Epithelial cell of proximal tubule (primary cell): Measurements from ENCODE around the gene TPSAB1. TPM values are rescaled to one million over a fixed set of nuclear protein-coding genes. Genes with fewer than 3 reads are reported as not detected.
"Not testable (repeated sequence)": the region's sequence is repeated elsewhere in the genome, so short reads cannot be mapped to it uniquely, and the experiment has no call there.

Experiments
- DNase-seq: peaks from one replicate; pipeline ENCODE4 v3.0.0-alpha.2; 2011; ENCODE audit warnings: low read depth
- H3K4me3 ChIP-seq: 2 replicates; pipeline ENCODE4 v1.5.1; 2011; ENCODE audit warnings: low read depth, mild to moderate bottlenecking, low read length
- total RNA-seq: library from RNA; depleted of rRNA; stranded (reverse); fragments of >200 nt; gene quantifications from 2 replicates; pipeline ENCODE4 v1.2.3, GENCODE V29; 2015
- TF ChIP-seq, protein P1 (sequence below): conservative IDR thresholded peaks from 2 replicates; pipeline ENCODE4 v1.5.1; 2012; ENCODE audit warnings: low read depth, mild to moderate bottlenecking, low read length

TPSAB1 gene
- not detected in 2 replicates for total RNA-seq

GRCh38 chr16:1240436-1240835, at the start of gene TPSAB1:
Gene TPSAB1 (plus strand): TSS chr16:1240705. CDS start chr16:1240939, 234 bp downstream.
- not testable (repeated sequence) for H3K4me3 ChIP-seq, DNase-seq

- DNase-seq, H3K4me3 ChIP-seq: not testable (repeated sequence)
These were observed 49.7 kb upstream of the TPSAB1 start for GRCh38 chr16:1190789-1191188.

DNA sequence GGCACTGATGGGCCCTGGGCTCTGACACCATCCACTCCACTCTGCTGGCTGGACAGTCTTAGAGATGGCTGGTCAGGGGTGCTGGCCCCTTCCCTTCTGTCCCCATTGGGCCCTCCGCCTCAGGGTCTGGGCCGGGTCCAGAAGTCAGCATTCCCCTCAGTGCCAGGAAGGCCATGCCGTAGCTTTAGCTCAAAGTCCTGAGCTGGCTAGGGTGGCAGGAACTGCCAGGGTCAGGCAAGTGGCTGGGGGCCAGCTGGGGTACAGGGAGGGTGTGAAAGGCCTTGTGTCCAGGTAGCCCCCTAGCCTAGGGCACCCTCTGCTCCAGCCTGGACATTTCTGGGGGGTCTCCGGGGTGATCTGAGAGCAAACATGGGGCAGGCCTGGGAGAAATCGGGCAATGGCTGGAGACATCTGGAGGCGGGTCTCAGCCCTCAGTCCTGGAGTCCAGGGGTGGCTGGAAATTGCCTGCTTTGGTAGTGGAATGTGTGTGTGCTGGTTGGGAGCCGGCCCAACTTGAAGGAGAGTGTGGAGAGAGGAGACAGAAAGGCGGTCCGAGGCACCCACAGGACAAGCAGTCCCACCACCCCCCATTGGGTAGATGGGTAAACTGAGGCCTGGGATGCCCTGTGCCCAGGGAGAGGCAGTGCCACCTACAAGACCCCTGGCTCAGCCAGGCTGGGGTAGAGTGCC, 48.0 kb upstream of the TPSAB1 start:
- no peak overlapping the region for H3K4me3 ChIP-seq
- no peak for DNase-seq
- TF ChIP-seq, protein P1, sequence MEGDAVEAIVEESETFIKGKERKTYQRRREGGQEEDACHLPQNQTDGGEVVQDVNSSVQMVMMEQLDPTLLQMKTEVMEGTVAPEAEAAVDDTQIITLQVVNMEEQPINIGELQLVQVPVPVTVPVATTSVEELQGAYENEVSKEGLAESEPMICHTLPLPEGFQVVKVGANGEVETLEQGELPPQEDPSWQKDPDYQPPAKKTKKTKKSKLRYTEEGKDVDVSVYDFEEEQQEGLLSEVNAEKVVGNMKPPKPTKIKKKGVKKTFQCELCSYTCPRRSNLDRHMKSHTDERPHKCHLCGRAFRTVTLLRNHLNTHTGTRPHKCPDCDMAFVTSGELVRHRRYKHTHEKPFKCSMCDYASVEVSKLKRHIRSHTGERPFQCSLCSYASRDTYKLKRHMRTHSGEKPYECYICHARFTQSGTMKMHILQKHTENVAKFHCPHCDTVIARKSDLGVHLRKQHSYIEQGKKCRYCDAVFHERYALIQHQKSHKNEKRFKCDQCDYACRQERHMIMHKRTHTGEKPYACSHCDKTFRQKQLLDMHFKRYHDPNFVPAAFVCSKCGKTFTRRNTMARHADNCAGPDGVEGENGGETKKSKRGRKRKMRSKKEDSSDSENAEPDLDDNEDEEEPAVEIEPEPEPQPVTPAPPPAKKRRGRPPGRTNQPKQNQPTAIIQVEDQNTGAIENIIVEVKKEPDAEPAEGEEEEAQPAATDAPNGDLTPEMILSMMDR: no peak

- no peak overlapping the region for H3K4me3 ChIP-seq
- TF ChIP-seq, protein P1: no peak
- DNase-seq: no peak
These were observed 47.2 kb upstream of the TPSAB1 start for GRCh38 chr16:1193143-1193824.

DNA sequence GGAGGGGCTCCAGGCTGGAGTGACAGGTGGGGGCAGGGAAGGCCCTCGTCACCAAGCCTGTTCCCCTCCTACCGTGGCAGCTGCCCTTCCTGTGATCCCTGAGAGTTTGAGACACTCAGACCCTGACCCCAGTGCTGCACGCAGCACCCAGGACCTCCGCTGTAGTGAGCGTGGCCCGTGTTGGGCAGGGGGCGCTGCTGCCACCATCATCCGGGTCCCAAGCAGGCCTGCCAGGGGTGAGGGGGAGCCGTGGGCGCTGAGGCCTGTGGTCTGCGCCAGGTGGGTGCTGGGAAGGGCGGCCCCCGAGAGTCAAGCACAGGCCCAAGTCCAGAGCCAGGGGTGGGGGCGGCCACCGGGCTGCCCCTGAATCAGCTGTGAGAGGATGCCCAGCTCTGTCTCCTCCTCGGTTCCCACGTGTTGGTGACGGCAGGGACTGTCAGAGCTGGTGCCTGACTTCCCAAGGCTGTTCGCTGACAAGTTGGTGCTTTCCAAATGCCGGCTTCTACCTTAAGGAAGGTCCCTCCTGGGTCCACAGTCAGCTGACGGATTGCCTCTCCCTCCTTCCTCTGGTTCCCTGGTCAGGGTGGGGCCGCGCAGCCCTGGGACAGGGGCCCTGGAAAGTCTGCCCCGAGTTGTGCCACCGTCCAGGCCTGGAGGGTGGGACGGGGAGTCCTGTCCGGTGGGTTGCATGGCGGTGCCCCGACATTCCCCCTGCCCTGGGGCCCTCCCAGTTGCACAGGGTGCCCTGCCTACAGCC, 46.5 kb upstream of the TPSAB1 start:
- no peak for DNase-seq
- TF ChIP-seq, protein P1: no peak
- no peak overlapping the region for H3K4me3 ChIP-seq

DNA sequence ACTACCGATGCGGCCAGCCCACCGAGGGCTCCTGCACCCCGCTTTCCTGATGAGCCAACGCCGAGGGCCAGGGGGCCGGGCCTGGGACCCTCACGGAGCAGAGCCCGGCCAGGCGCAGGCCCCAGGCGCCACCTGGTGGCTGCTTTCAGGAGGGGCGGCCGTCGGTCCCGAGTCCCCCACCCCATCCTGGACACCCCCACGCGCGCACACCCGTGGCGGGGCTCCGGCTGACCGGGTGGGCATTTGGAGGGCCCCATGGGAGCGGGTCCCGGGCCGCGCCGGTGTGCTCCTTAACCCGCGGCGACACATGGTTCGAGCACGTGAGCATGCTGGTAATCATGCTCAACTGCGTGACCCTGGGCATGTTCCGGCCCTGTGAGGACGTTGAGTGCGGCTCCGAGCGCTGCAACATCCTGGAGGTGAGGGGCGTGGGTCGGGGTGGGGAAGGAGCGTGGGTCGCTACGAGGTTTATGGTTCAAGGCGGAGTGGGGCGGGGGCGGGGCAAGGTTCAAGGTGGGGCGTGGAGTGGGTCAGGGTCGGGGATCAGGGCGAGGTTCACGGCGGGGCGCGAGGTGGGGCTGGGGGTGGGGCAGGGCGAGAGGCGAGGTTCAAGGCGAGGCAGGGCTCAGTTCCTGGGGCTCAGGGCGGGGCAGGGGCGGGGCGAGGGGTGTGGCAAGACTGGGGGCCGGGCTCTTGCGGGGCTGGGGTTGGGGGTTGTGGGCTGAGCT, 45.7 kb upstream of the TPSAB1 start:
- no peak for DNase-seq
- TF ChIP-seq, protein P1: peak; percentile 72
- H3K4me3 ChIP-seq: no peak overlapping the region

DNA sequence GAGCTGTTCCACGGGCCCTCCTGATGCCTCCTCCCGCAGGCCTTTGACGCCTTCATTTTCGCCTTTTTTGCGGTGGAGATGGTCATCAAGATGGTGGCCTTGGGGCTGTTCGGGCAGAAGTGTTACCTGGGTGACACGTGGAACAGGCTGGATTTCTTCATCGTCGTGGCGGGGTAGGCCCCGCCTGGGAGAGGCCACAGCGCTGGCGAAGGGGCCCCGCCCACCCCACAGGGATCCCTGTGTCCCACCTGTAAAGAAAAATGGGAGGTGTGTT, 45.2 kb upstream of the TPSAB1 start:
- H3K4me3 ChIP-seq: no peak overlapping the region
- TF ChIP-seq, protein P1: no peak
- no peak for DNase-seq
